GM19463 (cell line): ENCODE data around the gene STAT5A.
"Not testable (repeated sequence)": the region's sequence is repeated elsewhere in the genome, so short reads cannot be mapped to it uniquely, and the experiment has no call there.

ENCODE experiments used
- ATAC-seq: cut with Tn5 transposase; IDR thresholded peaks from one replicate; pipeline ENCODE4 v1.9.1; 2021; ENCODE audit warnings: mild to moderate bottlenecking, moderate library complexity; ENCODE audit not compliant: unreplicated experiment

The STAT5A gene

GRCh38 chr17:42283241-42284023, 4.9 kb upstream of the STAT5A start:
- ATAC-seq: no peak

DNA sequence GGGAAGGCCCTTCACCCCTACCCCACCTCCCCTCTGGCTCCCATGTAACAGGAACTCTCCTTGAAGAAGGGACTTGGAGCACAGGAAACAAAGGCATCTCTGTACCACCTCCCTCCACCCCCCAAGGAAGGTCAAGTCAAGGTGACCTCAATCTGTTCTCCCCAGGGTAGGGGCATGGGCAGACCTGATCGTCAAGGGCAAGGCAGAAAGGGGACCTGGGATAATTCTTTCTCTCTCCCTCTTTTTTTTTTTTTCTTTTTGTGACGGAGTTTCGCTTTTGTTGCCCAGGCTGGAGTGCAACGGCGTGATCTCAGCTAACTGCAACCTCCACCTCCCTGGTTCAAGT, 4.3 kb upstream of the STAT5A start:
- no peak for ATAC-seq

DNA sequence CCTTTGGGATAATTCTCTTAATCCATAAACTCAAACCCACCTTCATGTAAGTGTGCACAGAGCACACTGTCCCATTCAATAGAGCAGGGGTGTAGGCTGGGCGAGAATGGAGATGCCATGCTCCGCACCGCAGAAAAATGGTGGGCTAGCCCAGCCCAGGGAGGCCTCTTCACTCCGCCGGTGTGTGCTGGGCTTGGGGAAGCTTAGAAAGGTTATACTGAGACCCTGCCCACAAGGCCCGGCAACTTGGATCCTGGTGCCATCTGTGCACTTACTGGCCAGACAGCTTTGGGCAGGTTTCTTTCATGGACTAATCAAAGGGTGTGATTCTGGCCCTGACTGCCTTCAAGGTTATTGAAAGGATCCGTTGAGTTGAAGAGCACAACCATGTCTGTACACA, 3.7 kb upstream of the STAT5A start:
- no peak for ATAC-seq

- no peak for ATAC-seq
Measured at GRCh38 chr17:42285346-42286050, 2.8 kb upstream of the STAT5A start.

GRCh38 chr17:42286411-42287221, 1.7 kb upstream of the STAT5A start:
- no peak for ATAC-seq

GRCh38 chr17:42287305-42287976, 857 bp upstream of the STAT5A start:
- peak; percentile 26 for ATAC-seq

- ATAC-seq: no peak
Measured at GRCh38 chr17:42288803-42289610, 709 bp downstream of the STAT5A start.

DNA sequence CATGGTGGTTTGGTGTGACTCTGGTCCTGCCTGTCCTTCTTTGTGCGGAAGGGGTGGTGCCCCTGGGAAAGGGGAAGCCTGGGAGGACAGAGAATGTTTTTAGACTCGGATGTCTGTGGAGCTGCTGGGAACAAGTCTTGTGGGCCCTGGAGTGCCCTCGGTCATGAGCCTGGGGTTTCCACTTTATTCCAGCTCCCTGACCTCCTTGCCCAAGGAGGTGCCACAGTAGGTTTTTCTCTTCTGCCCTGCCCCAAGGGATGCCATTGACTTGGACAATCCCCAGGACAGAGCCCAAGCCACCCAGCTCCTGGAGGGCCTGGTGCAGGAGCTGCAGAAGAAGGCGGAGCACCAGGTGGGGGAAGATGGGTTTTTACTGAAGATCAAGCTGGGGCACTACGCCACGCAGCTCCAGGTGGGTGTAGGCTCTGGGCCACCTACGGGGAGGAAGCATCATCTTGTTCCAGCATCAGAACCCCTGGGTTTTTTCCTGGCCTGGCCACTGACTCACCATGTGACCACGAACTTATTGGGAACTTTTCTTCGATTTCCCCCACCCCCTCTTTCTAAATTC, 1.4 kb downstream of the STAT5A start:
- ATAC-seq: no peak

GRCh38 chr17:42290577-42290976, 2.3 kb downstream of the STAT5A start:
- no peak for ATAC-seq

DNA sequence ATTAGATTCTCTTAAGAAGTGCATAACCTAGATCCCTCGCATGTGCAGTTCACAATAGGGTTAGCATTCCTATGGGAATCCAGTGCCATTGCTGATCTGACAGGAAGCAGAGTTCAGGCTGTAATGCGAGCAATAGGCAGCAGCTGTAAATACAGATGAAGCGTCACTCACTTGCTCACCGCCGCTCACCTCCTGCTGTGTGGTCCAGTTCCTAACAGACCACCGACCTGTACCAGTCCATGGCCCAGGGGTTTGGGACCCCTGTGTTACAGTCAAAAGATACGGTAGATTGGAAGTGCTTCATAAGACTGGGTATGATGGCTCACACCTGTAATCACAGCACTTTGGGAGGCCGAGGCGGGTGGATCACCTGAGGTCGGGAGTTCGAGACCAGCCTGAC, 2.8 kb downstream of the STAT5A start:
- no peak for ATAC-seq

GRCh38 chr17:42294469-42295398, 6.4 kb downstream of the STAT5A start:
- ATAC-seq: no peak

- ATAC-seq: no peak
Measured at GRCh38 chr17:42296012-42296411, 7.7 kb downstream of the STAT5A start.

DNA sequence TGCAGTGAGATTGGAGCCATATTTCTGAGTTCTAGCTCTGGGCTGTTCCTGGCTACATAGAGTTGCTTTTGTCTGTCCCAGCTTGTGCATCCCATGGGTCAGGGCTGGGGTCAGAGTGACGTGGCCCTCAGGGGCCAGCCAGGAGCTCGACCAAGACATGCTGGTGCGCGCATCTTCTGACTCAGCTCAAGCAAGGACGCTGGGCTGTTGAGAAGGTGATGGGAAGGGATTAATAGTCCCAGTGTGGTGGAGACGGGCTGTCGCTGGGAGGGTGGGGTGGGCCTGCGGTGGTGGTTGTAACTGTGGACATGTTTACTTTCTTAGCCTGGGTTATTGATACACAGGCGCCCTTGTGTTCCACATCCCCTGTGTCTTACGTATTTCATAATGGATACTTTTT, 9.5 kb downstream of the STAT5A start:
- not testable (repeated sequence) for ATAC-seq

DNA sequence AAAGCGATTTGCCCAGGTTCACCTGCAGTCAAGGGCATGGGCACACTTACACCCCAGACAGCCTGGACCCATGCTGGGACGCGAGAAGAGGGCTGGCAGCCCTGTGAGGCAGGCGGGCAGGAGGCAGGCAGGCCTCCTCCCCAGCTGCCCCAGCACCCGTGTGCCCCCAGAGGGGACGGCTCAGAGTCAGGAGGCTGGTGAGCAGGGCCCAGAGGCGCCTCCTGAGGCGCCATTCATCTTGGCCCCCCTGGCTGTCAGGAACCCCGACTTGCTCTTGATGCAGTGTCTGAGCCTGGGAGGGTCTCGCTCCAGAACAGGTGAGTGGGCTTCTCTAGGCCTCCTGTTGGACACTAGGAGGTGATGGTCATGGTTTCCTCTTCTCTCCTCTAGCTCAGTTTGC, 11.1 kb downstream of the STAT5A start:
- ATAC-seq: not testable (repeated sequence)

DNA sequence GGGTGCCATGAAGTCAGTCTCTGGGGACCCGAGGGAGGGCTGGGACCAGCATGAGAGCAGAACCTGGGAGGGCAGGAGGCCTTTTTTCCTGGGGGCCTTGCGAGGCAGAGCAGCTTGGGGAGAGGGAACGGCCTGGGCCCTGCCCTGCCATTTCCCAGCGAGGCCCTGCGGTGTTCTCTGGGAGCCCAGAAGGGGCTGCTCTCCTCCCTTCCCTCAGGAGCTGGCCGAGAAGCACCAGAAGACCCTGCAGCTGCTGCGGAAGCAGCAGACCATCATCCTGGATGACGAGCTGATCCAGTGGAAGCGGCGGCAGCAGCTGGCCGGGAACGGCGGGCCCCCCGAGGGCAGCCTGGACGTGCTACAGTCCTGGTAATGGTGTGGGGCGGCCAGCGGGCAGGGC, 11.6 kb downstream of the STAT5A start:
- ATAC-seq: not testable (repeated sequence)

DNA sequence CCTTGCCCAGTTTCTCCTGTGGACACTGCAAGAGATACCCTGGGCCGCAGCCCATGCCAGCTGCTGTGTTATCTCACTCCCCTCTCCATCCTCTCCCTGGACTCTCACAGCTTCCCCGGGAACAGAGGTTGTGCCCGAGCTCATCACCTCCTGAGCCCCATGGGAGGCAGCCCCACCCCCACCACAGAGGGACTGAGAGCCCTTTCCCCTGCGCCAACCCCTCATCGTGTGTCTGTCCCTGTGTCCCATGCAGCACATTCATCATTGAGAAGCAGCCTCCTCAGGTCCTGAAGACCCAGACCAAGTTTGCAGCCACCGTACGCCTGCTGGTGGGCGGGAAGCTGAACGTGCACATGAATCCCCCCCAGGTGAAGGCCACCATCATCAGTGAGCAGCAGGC, 12.7 kb downstream of the STAT5A start:
- ATAC-seq: no peak

DNA sequence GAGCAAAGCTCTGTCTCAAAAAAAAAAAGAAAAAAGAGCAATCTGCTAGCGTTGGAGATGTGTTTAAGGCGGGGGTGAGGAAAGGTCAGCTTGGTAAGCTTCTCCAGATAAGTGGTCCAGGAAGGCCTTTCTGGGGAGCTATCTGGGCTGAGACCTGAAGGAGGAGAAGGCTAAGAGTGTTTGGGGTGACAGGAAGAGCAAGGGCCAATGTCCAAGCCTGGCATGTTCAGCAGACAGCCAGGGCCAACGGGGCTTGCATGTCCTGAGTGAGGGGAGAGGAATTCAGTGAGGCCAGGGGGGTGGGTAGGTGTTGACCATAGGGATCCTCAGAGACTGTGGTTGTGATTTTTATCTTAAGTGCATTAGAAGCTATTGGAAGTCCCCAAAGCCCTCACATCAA, 15.4 kb downstream of the STAT5A start:
- no peak for ATAC-seq

- ATAC-seq: no peak
Measured at GRCh38 chr17:42304187-42305030, 16.1 kb downstream of the STAT5A start.
